ENCODE measurements around the gene TRHDE.

DNA sequence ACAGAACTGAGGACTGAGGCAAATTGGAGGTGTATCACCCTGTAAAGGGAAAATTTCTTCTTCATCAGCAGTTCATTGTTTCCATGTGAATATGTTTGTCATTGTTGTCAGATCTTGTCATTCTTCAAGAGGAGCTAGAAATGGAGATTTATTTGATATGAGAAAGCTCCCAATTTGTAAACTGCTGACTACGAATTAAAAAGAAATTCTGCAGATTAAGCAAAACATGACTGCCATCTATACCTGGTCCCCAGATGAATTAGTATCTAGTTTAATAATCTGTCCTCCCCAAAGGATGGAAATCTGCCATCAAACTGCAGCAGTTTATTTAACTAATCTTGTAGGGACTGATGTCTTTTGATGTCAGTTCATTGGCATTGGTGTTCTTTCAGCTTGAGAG lies 162.8 kb downstream of the TRHDE start:
- TF ChIP-seq, protein P1, sequence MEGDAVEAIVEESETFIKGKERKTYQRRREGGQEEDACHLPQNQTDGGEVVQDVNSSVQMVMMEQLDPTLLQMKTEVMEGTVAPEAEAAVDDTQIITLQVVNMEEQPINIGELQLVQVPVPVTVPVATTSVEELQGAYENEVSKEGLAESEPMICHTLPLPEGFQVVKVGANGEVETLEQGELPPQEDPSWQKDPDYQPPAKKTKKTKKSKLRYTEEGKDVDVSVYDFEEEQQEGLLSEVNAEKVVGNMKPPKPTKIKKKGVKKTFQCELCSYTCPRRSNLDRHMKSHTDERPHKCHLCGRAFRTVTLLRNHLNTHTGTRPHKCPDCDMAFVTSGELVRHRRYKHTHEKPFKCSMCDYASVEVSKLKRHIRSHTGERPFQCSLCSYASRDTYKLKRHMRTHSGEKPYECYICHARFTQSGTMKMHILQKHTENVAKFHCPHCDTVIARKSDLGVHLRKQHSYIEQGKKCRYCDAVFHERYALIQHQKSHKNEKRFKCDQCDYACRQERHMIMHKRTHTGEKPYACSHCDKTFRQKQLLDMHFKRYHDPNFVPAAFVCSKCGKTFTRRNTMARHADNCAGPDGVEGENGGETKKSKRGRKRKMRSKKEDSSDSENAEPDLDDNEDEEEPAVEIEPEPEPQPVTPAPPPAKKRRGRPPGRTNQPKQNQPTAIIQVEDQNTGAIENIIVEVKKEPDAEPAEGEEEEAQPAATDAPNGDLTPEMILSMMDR (IDR thresholded peaks at IDR 0.05; ENCODE audit: insufficient read depth, low read length, poor library complexity, severe bottlenecking): no peak
- no peak for TF ChIP-seq EZH2phosphoT487 (conservative IDR thresholded peaks at IDR 0.05; ENCODE audit: low read length)

Data from SU-DHL-6 (cell line).